GM18519 (cell line): ENCODE measurements around the gene DAB1.

Experiments
- ATAC-seq: cut with Tn5 transposase; IDR thresholded peaks from one replicate; pipeline ENCODE4 v1.9.1; 2021; ENCODE audit warnings: mild to moderate bottlenecking, moderate library complexity; ENCODE audit not compliant: unreplicated experiment, low FRiP score

Gene DAB1

DNA sequence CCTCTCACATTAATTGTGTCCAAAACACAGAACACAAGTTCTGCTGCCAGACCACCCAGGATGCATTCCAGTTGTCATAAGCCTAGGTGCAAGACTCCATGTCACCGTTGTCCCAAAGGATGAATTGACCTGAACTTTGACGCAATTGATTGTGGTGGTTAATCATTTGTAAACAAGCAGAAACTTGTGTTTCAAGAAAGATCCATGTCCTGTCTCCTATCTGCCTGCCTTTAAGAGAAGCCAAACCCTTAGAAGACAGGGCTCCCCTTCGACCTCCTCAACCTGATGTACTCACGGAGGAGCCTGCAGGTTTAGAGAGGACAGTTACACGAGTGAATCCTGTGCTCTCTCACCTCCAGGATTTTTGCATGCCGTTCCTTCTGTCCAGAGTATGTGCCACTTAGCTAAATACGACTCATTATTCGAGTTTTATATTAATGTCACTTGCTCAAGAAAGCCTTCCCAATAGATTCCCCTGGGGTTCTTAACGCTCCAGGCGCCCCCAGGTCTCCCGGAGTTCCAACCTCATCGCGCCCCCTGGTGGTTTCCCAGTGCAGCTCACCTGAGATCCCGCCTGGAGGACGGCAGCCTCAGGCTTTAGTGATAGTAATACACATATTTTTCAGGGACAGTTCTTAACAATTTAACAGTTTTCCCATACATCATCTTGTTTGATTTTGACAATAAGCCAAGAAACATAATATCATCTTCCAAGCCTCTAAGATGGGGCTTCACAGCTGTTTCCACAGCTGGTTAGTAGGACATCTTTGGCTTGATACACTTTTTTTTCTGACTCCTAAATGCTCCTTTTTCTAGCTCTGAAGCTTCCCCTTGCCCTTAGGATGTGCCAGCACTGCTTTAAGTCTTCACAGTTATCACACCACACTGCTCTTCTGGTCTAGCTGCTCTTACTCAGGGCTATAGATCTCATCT lies 455.7 kb downstream of the DAB1 start:
- no peak for ATAC-seq

DNA sequence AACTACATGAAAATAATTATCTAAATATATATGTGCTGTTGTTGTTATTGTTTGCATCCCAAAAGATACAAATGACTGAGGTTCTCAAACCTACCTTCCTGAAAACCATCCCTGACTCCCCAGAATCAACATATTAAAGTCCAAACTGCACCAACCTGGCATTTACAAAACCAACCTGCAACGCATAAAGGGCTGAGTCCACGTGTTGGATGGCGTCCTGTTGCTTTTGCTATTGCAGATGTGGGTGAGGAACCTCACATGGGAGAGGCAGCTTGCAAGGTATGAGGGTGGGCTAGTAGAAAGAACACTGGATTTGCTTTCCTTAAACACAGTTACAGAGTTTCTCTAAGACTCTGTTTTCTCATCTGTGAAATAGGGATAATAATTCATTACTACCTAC lies 456.5 kb downstream of the DAB1 start:
- ATAC-seq, result no peak

DNA sequence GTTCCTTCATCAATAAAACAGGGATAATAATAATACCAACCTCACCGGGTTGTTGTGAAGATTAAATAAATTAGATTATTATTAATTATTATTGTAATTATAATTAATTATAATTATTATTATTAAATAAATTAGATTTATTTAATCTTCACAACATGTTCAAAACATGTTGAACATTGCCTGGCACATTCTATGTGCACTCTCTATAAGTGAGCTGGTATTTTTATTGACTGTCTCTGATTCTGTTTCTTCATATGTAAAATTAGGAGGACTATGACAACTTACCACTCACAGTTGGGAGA lies 457.2 kb downstream of the DAB1 start:
- no peak for ATAC-seq

DNA sequence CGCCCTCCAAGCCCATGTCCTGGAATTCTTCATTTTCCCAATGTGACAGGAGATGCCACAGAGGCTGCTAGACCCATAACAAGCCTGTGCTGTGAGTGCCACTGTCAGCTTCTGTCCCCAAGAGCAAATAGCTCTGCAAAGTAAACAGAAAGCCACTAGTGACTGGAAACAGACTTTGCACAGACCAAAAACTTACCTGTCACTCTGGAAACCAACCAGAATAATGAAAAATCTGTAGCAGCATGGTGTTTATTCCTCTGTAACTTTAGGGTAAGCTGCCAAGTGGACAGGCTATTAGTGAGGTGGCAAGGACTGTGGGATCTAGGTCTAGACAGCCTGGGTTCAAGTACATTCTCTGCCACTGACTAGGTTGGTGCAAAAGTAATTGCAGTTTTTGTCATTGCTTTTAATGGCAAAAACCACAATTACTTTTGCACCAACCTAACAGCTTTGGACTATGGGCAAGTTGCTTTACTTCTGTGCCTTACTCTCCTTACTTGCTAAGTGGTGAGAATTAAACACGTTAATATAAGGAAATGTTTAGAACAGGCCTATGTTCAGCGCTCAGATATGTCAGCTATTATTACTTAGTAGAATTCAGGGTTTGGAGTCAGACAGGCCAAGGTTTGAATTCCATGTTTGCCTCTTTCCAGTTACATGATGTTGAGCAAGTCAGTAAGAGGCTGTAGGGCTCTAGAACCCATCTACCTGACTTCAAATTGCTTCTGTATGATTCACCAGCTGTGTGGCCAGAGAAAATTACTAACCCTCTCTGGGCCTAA lies 457.8 kb downstream of the DAB1 start, which contains the start of gene C8B:
TSS of gene C8B (minus strand) at position 100 of the 782 bp plus-strand sequence. CDS start at position 33, 67 bp downstream.
- no peak for ATAC-seq

DNA sequence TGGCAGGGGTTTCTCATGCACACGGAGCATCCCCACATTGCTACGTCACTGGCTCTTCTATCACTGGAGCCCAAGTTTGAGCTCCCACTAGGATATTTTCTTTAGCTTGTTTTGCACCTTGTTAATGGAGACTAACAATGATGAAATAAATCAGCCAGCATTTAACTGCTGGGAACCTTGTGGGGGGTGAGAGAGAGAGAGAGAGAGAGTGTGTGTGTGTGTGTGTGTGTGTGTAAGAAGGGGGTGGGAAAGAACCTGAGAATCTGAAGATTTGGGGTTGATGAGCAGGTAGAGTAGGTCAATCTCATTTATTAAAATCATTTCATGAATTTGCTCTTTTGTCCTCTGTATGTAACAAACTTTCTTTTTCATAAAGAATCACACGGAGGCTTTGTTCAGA lies 458.7 kb downstream of the DAB1 start:
- ATAC-seq, result no peak

DNA sequence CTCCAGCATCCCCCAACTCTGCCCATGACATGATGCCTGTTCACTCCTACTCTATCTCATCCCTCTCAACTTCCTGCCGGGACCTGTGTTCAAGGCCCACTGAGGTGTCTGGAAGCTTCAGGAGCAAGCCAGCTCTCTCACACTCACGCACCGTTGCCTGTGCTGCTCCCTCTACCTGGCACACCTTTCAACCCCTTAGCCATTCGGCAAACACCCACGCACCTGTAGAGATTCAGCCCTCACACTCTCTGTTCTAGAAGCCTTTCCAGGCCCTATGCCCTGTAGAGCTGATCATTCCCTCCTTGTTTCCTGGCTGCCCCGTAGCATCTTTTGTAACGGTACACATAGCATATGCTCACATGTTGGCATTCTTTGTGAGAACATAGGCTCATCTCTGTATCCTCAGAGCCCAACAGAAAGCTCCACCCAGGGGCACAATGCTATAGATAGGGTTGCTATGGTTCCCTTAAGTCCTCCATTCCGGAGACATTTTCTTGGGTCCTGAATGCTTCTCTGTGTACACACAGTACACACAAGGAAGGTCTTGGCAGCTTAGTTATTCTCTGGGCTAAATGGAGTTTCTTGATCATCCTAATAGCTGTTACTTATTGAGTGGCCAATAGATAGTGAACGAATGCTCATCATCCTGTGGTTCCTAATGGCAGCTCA lies 459.4 kb downstream of the DAB1 start:
- ATAC-seq, result no peak

DNA sequence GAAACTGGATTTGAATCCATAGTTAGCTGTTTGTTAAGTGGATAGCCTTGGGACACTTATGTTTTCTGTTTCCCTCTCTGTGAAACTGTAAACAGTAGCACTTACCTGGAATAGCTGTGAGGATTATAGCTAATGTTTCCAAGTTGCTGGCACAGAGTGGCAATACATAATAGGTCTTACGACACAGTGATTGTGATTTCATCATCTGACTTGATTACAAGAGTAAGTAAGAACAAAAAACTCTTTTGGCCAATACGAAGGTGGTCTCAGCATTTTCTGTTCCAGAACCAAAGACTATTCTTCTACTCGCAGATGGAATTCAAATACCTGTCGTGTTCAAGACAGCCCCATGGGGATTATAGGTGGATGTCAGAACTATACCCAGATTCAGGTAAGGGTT lies 460.2 kb downstream of the DAB1 start:
- no peak for ATAC-seq

DNA sequence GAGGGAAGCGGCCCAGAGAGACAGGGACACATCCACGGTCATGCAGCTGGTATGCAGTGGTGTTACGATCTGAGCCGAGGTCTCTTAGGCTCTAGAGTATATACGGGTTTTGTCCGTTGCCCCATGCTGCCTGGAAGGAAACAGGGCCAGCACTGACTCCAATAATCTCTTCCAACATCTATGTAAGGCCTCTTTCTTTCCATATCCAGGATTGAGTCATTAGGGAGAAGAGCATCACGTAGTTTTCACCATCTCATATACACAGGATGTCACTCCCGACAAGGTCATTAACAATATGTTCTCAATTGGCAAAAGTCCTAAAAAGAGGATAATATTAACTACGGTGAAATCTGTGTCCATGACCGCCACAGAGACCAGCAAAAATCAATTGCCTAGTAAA lies 462.4 kb downstream of the DAB1 start:
- ATAC-seq, result no peak

DNA sequence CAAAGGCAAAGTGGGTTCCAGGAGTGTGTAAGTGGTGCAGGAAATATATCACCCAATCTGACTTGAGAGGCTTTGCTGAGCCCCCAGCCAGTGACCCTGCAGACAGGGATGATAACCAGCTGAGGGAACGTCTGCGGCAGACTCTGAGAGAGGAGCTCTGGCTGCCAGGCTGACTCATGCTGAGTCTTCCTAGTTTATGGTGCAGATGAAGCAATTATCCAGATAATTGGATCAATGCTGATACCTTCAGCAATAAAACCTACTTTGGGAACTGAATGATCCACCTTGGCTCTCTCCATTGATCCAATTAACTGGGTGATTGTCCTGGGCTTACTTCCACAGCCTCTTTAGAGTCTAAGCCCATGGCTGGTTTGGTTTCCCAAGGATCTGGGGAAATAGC lies 465.3 kb downstream of the DAB1 start:
- no peak for ATAC-seq

DNA sequence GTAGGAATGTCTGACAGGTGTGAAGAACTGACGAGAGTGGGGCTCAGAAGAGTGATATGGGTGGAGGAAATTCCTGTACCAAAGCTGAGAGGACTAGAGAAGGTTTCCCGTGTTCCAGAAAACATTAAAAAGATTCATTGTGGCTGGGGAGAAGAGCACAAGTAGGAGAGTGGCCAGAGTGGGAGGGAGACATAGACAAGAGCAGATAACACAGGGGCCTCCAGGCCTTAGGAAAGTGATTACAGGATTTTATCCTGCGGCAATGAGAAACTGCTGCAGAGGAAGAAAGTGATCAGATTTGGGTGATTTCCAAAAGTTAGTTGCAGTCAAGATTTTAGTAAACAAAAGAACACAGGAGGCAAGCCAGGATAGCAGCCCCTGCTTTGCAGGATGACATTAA lies 465.9 kb downstream of the DAB1 start:
- no peak for ATAC-seq

DNA sequence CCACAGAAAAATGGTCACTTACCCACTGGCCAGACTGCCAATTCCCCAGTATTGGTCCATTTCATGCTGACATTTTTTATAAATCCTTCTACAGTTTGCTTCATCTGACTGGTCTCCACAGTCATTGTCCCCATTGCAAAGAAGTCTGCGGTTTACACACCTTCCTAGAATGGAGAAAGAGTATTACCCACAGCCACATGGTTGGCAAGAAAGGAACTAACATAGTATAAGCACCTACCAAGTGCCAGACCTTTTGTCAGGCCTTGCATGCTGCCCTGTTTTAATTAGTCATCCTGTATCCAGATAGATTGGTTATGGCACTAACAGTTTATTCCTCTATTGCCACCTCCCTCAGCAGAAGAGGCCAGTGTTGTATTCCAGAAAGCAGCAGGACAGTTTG lies 469.2 kb downstream of the DAB1 start:
- ATAC-seq, result no peak

DNA sequence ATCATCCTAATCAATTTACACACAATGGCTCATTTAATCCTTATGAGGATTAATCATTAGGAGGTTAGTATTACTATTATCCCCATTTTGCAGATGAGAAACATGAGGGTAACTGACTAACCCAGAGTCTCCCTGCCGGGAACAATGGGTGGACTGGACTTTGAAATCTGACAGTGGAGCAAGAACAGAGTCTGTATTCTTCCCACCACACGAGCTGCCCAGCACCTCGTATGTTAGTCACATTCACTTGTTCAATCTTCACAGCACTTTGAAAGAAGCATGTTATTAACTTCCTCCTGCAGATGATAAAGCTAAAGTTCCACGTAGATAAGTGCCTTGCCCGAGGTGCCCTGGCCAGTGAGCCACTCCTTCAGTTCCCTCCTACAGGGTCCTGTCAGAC lies 470.5 kb downstream of the DAB1 start:
- ATAC-seq, result no peak

DNA sequence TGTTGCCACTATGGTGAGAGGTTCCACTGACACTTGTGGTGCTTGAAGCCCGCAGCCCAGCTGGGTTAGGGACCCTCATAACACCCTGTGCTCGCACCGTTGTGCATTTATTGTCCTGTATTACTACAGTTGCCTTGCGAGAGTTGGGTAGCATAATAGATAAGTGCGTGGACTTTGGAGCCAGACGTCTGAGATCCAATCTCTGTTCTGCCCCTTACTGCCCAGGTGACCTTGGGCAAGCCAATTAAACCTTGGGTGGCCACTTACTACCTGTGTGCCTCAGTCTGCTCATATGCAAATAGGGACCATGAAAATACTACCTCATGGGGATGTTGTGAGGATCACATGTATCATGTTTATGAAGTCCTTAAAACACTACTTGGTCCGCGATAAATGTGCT lies 471.4 kb downstream of the DAB1 start:
- no peak for ATAC-seq

DNA sequence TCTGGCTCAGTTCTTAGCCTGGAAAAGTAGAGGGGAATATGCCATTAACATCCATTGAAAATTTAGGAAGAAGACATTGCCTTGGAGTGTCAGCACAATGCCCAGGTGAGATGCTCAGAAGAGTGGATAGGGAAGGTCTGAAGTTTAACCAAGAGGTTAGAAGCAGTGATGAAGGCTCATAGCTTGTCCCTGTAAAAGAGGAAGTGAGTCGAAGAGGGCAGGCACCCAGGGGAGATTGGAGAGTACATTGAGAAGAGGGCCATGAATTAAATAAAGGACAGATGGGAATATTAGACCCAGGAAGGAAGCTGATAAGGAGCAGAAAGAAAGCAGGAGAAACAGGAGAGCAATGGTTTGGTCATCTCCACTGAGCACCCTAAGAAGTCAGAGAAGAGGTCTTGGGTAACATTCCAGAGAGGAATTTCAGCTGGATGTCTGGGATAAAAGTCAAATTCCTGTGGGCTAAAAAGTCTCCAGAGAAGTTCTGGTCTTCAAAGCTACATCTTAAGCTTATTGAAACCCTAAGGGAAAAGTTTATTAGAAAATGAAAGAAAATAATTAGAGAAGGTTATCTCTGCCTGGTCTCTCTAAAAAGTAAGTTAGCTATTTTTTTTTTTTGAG lies 475.3 kb downstream of the DAB1 start:
- ATAC-seq, result no peak
